ENCODE data around the gene IPPK.

- no peak for TF ChIP-seq GATA2 (IDR thresholded peaks at IDR 0.05; ENCODE audit: low read depth, low read length)
- TF ChIP-seq GATA3 (IDR thresholded peaks at IDR 0.05; ENCODE audit: low read depth, low read length): no peak
These were observed 51.2 kb downstream of the IPPK start for GRCh38 chr9:92618633-92619225.
